IMR-90 (cell line): ENCODE measurements around the gene CHST14. TPM values are rescaled to one million over a fixed set of nuclear protein-coding genes. Genes with fewer than 3 reads are reported as not detected.
A peak's percentile ranks its signal among the peaks of the same experiment; 100 is the strongest.

Experiments
- ATAC-seq: fragments of 200-7000 bp; cut with Tn5 transposase; 2 replicates; pipeline ENCODE4 v1.9.1; 2020; ENCODE audit warnings: low read depth, mild to moderate bottlenecking, moderate library complexity
- BruUV-seq: library from RNA; stranded (reverse); fragments of 400-500 nt; replicated peaks from 2 replicates; lab custom pipeline; 2021; lab: Mats Ljungman, UMichigan
- CTCF ChIA-PET: fragments of 300-600 bp; formaldehyde crosslinking; extraction: SDS; loops from one replicate; lab custom pipeline; 2021; ENCODE audit warnings: antibody characterized with exemption; lab: Yijun Ruan, JAX
- POLR2A ChIA-PET: fragments of 300-600 bp; sonication (Branson Sonifier 250); formaldehyde crosslinking; loops from one replicate; lab custom pipeline; 2022; ENCODE audit warnings: antibody characterized with exemption; ENCODE audit not compliant: unreplicated experiment; lab: Charles Lee
- DNase-seq: peaks from one replicate; pipeline ENCODE4 v3.0.0; 2013
- H2AFZ ChIP-seq: replicated peaks from 2 replicates; pipeline ENCODE3; 2013; ENCODE audit warnings: low read length, mild to moderate bottlenecking; ENCODE audit not compliant: poor library complexity
- H2AK5ac ChIP-seq: 2 replicates; pipeline ENCODE4 v1.6.1; 2013; ENCODE audit warnings: low read depth, low read length, inconsistent platforms
- H2AK9ac ChIP-seq: replicated peaks from 2 replicates; pipeline ENCODE3; 2013; ENCODE audit warnings: mild to moderate bottlenecking, low read depth, low read length, moderate library complexity; ENCODE audit not compliant: poor library complexity
- H2BK120ac ChIP-seq: 2 replicates; pipeline ENCODE4 v1.6.1; 2013; ENCODE audit warnings: low read depth, low read length, inconsistent platforms
- H2BK15ac ChIP-seq: 3 replicates; pipeline ENCODE4 v1.6.1; 2013; ENCODE audit warnings: low read depth, low read length, inconsistent platforms
- H2BK20ac ChIP-seq: 2 replicates; pipeline ENCODE4 v1.6.1; 2013; ENCODE audit warnings: low read depth, mild to moderate bottlenecking, inconsistent platforms, low read length, moderate library complexity
- H2BK5ac ChIP-seq: 2 replicates; pipeline ENCODE4 v1.6.1; 2013; ENCODE audit warnings: mild to moderate bottlenecking, low read depth, low read length, inconsistent platforms; ENCODE audit not compliant: poor library complexity, severe bottlenecking
- H3K14ac ChIP-seq: replicated peaks from 2 replicates; pipeline ENCODE4 v1.6.1; 2013; ENCODE audit warnings: low read depth, low read length, inconsistent platforms
- H3K18ac ChIP-seq: 2 replicates; pipeline ENCODE4 v1.6.1; 2013; ENCODE audit warnings: low read depth, low read length, control low read depth
- H3K23ac ChIP-seq: 2 replicates; pipeline ENCODE4 v1.6.1; 2013; ENCODE audit warnings: low read depth, low read length, inconsistent platforms
- H3K27ac ChIP-seq: 2 replicates; pipeline ENCODE4 v1.5.1; 2013; ENCODE audit warnings: mild to moderate bottlenecking, control low read depth, low read length; ENCODE audit not compliant: insufficient read depth
- H3K27me3 ChIP-seq: 2 replicates; pipeline ENCODE4 v1.6.1; 2013; ENCODE audit warnings: low read length; ENCODE audit not compliant: control insufficient read depth, insufficient read depth
- H3K36me3 ChIP-seq: 2 replicates; pipeline ENCODE4 v1.6.1; 2013; ENCODE audit warnings: low read length, mixed read lengths; ENCODE audit not compliant: control insufficient read depth, insufficient read depth
- H3K4ac ChIP-seq: 2 replicates; pipeline ENCODE4 v1.6.1; 2013; ENCODE audit warnings: low read depth, low read length, inconsistent platforms
- H3K4me1 ChIP-seq: 2 replicates; pipeline ENCODE4 v1.6.1; 2013; ENCODE audit warnings: low read length, mixed read lengths; ENCODE audit not compliant: control insufficient read depth, insufficient read depth
- H3K4me2 ChIP-seq: 2 replicates; pipeline ENCODE4 v1.6.1; 2013; ENCODE audit warnings: low read depth, mild to moderate bottlenecking, control low read depth, low read length, moderate library complexity
- H3K4me3 ChIP-seq: 2 replicates; pipeline ENCODE4 v1.5.1; 2013; ENCODE audit warnings: low read depth, mild to moderate bottlenecking, control low read depth, low read length, moderate library complexity; ENCODE audit not compliant: insufficient read depth
- H3K56ac ChIP-seq: 2 replicates; pipeline ENCODE4 v1.6.1; 2013; ENCODE audit warnings: low read length, inconsistent platforms; ENCODE audit not compliant: insufficient read depth; ENCODE audit errors: extremely low read depth
- H3K79me1 ChIP-seq, 2 experiments: 2 replicates each; pipeline ENCODE4 v1.6.1; 2013; ENCODE audit warnings: low read length in 2 of 2, inconsistent platforms in 1 of 2, low read depth in 1 of 2
- H3K9ac ChIP-seq: 2 replicates; pipeline ENCODE4 v1.6.1; 2013; ENCODE audit warnings: low read depth, low read length, control low read depth
- H3K9me1 ChIP-seq: 2 replicates; pipeline ENCODE4 v1.6.1; 2013; ENCODE audit warnings: low read length, inconsistent platforms; ENCODE audit not compliant: insufficient read depth
- H3K9me3 ChIP-seq: 2 replicates; pipeline ENCODE4 v1.6.1; 2013; ENCODE audit warnings: low read length; ENCODE audit not compliant: control insufficient read depth, insufficient read depth
- H4K20me1 ChIP-seq: 2 replicates; pipeline ENCODE4 v1.6.1; 2013; ENCODE audit warnings: low read length, inconsistent platforms; ENCODE audit not compliant: insufficient read depth
- H4K5ac ChIP-seq: 2 replicates; pipeline ENCODE4 v1.6.1; 2013; ENCODE audit warnings: mild to moderate bottlenecking, low read depth, low read length, control low read depth
- H4K8ac ChIP-seq, 2 experiments: 2 replicates each; pipeline ENCODE4 v1.6.1; 2013; ENCODE audit warnings: low read depth in 2 of 2, low read length in 2 of 2, control low read depth in 1 of 2, inconsistent platforms in 1 of 2
- H4K91ac ChIP-seq: 2 replicates; pipeline ENCODE4 v1.6.1; 2013; ENCODE audit warnings: low read depth, low read length, inconsistent platforms; ENCODE audit not compliant: insufficient read depth
- BHLHE40 ChIP-seq: fragments of 150-350 bp; IDR thresholded peaks from 2 replicates; pipeline ENCODE4 v1.6.1; 2016; ENCODE audit warnings: mild to moderate bottlenecking, low read depth, low read length
- CEBPB ChIP-seq: IDR thresholded peaks from 2 replicates; pipeline ENCODE4 v1.6.1; 2012; ENCODE audit warnings: low read depth, low read length, improper control_type of control experiment
- CHD1 ChIP-seq: IDR thresholded peaks from 2 replicates; pipeline ENCODE4 v1.6.1; 2012; ENCODE audit warnings: low read depth, low read length, improper control_type of control experiment
- FOS ChIP-seq: fragments of 150-350 bp; IDR thresholded peaks from 2 replicates; pipeline ENCODE4 v1.6.1; 2016; ENCODE audit warnings: low read depth, low read length
- NFE2L2 ChIP-seq: fragments of 150-350 bp; IDR thresholded peaks from 2 replicates; pipeline ENCODE4 v1.6.1; 2016; ENCODE audit warnings: low read depth, mild to moderate bottlenecking, low read length
- POLR2A ChIP-seq: IDR thresholded peaks from 2 replicates; pipeline ENCODE4 v1.6.1; 2012; ENCODE audit warnings: mild to moderate bottlenecking, low read depth, low read length
- RCOR1 ChIP-seq: IDR thresholded peaks from 2 replicates; pipeline ENCODE4 v1.6.1; 2012; ENCODE audit warnings: mild to moderate bottlenecking, low read length, improper control_type of control experiment; ENCODE audit not compliant: insufficient replicate concordance
- RFX5 ChIP-seq: IDR thresholded peaks from 2 replicates; pipeline ENCODE4 v1.8.0; 2012; ENCODE audit warnings: low read depth, mild to moderate bottlenecking, low read length, moderate library complexity
- SMC3 ChIP-seq: fragments of 150-350 bp; IDR thresholded peaks from 2 replicates; pipeline ENCODE4 v1.6.1; 2016; ENCODE audit warnings: low read depth, mild to moderate bottlenecking, antibody characterized with exemption, low read length, moderate library complexity
- dilution Hi-C: fragments of 300-500 bp; cut with HindIII; formaldehyde crosslinking; loops from one replicate; pipeline ENCODE4 v1.14.3; 2018; ENCODE audit warnings: low sequenced_read_pairs; ENCODE audit not compliant: unreplicated experiment
- in situ Hi-C: fragments of 300-500 bp; cut with MboI; formaldehyde crosslinking; loops from 3 replicates; pipeline ENCODE4 v1.14.3; 2019; ENCODE audit warnings: low sequenced_read_pairs, inconsistent platforms, mixed read lengths
- intact Hi-C: fragments of 100-400 bp; cut with micrococcal nuclease; formaldehyde crosslinking; loops from 2 replicates; pipeline ENCODE4 v1.10.0; 2022
- polyA plus RNA-seq, 3 experiments: library from polyadenylated mRNA; depleted of rRNA; stranded (reverse); fragments of >200 nt; gene quantifications; 2 replicates each; pipeline ENCODE4 v1.2.3, GENCODE V29; 2012; ENCODE audit warnings: low replicate concordance in 1 of 3
- total RNA-seq: library from RNA; depleted of rRNA; stranded (reverse); fragments of >200 nt; gene quantifications from 2 replicates; pipeline ENCODE4 v1.2.3, GENCODE V29; 2012

Gene CHST14
- total and polyA plus RNA-seq, 2 of the 4 experiments (the other 2 are of a cell fraction), result 3.8 to 19.5 TPM

GRCh38 chr15:40449275-40449674 lies 21.5 kb upstream of the CHST14 start:
- no peak overlapping the region for H2BK5ac ChIP-seq

More at GRCh38 chr15:40449275-40449674, 21.5 kb upstream of the CHST14 start:
- in situ Hi-C loops, result no loop called here
- POLR2A ChIA-PET, result no interaction called here
- peaks cover 19% of the 10 kb centered on the region for H3K9me1 ChIP-seq
- no peak overlapping the region for H2AK9ac ChIP-seq
- no peak overlapping the region for H3K27ac ChIP-seq
- CTCF ChIA-PET, result interaction anchor here (1.0 kb wide), 1 partner anchor 10 kb away, joined by 3 read pairs; no protein-coding TSS in a partner anchor
- H4K8ac ChIP-seq, result no peak overlapping the region
- no peak overlapping the region for H2BK20ac ChIP-seq
- no peak overlapping the region for H2BK120ac ChIP-seq
- H4K5ac ChIP-seq, result no peak overlapping the region
- peaks cover 12% of the 10 kb centered on the region for H3K4me1 ChIP-seq
- H3K23ac ChIP-seq, result no peak overlapping the region
- ATAC-seq, result peak; percentile 49
- no peaks in the 10 kb centered on the region for H3K27me3 ChIP-seq
- dilution Hi-C loops, result no loop called here
- no peak overlapping the region for H3K56ac ChIP-seq
- H3K14ac ChIP-seq, result no peak overlapping the region
- intact Hi-C loops, result no loop called here
- H3K4me3 ChIP-seq, result no peak overlapping the region
- H3K4ac ChIP-seq, result no peak overlapping the region
- no peak overlapping the region for H2AK5ac ChIP-seq
- no peak overlapping the region for H2BK15ac ChIP-seq
- no peaks in the 10 kb centered on the region for H3K36me3 ChIP-seq
- H3K18ac ChIP-seq, result no peak overlapping the region
- H4K91ac ChIP-seq, result no peak overlapping the region
- BruUV-seq, result no TSS peak
- H3K79me1 ChIP-seq, result peaks cover 38 to 83% of the 10 kb centered on the region in 2 experiments
- H3K4me2 ChIP-seq, result no peak overlapping the region
- DNase-seq, result peak; percentile 41
- no peaks in the 10 kb centered on the region for H3K9me3 ChIP-seq
- no peak overlapping the region for H2AFZ ChIP-seq
- TF ChIP-seq NFE2L2 (no peak), CEBPB (no peak), POLR2A (no peak), RCOR1 (no peak), SMC3 (no peak), BHLHE40 (no peak), RFX5 (no peak), CHD1 (no peak), FOS (peak; percentile 30; the same call in 1 of the 2 replicates)
- no peak overlapping the region for H3K9ac ChIP-seq
- peaks cover 78% of the 10 kb centered on the region for H4K20me1 ChIP-seq
